Brain microvascular endothelial cell (primary cell): ENCODE results near the gene DNTTIP2.
"Not testable (repeated sequence)": the region's sequence is repeated elsewhere in the genome, so short reads cannot be mapped to it uniquely, and the experiment has no call there.

Source experiments
- DNase-seq: peaks from one replicate; pipeline ENCODE4 v3.0.0-alpha.2; 2020
- H3K27ac ChIP-seq: fragments of 250-450 bp; sonication (Bioruptor Pico); 2 replicates; pipeline ENCODE4 v1.5.1; 2020; ENCODE audit warnings: mild to moderate bottlenecking, moderate library complexity
- H3K27me3 ChIP-seq: fragments of 250-450 bp; sonication (Bioruptor Pico); replicated peaks from 2 replicates; pipeline ENCODE4 v1.5.1; 2020; ENCODE audit warnings: mild to moderate bottlenecking
- H3K36me3 ChIP-seq: fragments of 250-450 bp; sonication (Bioruptor Pico); replicated peaks from 2 replicates; pipeline ENCODE4 v1.5.1; 2020; ENCODE audit warnings: mild to moderate bottlenecking
- H3K4me3 ChIP-seq: 2 replicates; pipeline ENCODE4 v1.5.1; 2011; ENCODE audit warnings: low read depth, mild to moderate bottlenecking, control low read depth, low read length, moderate library complexity
- in situ Hi-C: cut with HindIII; loops from 2 replicates; pipeline ENCODE4 v1.10.0; 2017; ENCODE audit warnings: low sequenced_read_pairs, low pct_ligation_motif_present
- TF ChIP-seq, protein P1 (sequence below): IDR thresholded peaks from 2 replicates; pipeline ENCODE4 v1.5.1; 2011; ENCODE audit warnings: low read depth, mild to moderate bottlenecking, moderate library complexity, low read length, control low read depth, inconsistent platforms; ENCODE audit errors: missing control alignments

The DNTTIP2 gene, protein sequence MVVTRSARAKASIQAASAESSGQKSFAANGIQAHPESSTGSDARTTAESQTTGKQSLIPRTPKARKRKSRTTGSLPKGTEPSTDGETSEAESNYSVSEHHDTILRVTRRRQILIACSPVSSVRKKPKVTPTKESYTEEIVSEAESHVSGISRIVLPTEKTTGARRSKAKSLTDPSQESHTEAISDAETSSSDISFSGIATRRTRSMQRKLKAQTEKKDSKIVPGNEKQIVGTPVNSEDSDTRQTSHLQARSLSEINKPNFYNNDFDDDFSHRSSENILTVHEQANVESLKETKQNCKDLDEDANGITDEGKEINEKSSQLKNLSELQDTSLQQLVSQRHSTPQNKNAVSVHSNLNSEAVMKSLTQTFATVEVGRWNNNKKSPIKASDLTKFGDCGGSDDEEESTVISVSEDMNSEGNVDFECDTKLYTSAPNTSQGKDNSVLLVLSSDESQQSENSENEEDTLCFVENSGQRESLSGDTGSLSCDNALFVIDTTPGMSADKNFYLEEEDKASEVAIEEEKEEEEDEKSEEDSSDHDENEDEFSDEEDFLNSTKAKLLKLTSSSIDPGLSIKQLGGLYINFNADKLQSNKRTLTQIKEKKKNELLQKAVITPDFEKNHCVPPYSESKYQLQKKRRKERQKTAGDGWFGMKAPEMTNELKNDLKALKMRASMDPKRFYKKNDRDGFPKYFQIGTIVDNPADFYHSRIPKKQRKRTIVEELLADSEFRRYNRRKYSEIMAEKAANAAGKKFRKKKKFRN

DNA sequence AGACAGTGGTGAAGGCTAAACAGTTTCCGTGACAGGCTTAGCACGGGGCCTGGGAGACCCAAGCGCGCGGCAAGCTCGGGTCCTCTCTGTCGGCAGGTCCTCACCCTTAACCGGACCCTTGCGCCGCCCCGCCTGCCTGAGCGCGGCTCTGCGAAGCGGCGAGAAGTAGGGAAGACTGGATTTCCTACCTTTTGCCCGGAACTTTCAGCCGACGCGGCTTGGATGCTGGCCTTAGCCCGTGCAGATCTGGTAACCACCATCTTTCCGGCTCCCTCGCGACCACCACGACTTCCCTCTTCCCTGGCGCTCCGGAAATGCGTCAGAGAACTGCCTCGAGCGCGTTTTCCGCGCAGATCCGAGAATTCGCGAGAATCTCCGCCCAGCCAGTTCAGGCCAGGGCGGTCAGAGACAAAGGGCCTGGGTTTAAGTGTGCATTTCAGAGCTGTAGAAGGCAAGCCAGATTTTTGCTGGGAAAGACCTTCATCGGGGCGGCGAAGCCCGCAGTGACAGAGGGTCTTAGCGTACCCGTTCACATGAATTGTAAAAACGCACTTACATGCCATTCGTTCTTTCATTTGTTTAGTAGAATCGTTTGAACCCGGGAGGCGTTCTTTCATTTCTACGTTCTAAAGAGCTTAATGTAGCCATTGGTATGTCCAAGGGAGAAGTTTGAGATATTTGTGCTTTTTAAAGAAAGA lies at the start of gene DNTTIP2:
Gene DNTTIP2, minus strand, starts transcription at position 318 of the 698 bp plus-strand sequence. Its CDS starts 58 bp downstream, at position 260.
- in situ Hi-C loops: no loop called here
- Histone ChIP-seq H3K36me3 (peaks cover 34% of the 10 kb centered on the region), H3K27me3 (no peaks in the 10 kb centered on the region), H3K27ac (peak within 1 kb of the TSS; percentile 94), H3K4me3 (peak within 1 kb of the TSS; percentile 92)
- TF ChIP-seq, protein P1, sequence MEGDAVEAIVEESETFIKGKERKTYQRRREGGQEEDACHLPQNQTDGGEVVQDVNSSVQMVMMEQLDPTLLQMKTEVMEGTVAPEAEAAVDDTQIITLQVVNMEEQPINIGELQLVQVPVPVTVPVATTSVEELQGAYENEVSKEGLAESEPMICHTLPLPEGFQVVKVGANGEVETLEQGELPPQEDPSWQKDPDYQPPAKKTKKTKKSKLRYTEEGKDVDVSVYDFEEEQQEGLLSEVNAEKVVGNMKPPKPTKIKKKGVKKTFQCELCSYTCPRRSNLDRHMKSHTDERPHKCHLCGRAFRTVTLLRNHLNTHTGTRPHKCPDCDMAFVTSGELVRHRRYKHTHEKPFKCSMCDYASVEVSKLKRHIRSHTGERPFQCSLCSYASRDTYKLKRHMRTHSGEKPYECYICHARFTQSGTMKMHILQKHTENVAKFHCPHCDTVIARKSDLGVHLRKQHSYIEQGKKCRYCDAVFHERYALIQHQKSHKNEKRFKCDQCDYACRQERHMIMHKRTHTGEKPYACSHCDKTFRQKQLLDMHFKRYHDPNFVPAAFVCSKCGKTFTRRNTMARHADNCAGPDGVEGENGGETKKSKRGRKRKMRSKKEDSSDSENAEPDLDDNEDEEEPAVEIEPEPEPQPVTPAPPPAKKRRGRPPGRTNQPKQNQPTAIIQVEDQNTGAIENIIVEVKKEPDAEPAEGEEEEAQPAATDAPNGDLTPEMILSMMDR: no peak
- peak; percentile 91 for DNase-seq

DNA sequence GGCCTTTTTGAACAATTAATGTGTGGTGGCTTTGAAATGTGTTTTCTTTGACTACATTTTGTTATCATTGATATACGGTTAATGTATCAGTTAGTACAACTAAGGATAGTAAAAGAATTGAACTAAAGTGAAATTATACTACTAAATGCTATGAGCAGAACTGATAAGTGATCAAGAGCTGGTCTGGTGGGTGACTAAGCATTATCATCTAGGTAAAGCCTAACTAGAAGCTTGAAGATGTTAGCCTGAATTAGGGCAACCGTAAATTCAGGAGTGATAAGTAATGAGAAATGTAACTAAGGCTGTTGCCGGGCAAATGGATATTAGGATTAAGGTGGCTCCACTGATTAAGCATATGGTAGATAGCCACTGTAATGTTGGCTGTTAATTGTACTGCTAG lies 46.2 kb upstream of the DNTTIP2 start:
- TF ChIP-seq, protein P1: no peak
- H3K27ac ChIP-seq: no peak overlapping the region
- in situ Hi-C loops: no loop called here
- DNase-seq: no peak
- H3K27me3 ChIP-seq: no peaks in the 10 kb centered on the region
- no peak overlapping the region for H3K4me3 ChIP-seq
- H3K36me3 ChIP-seq: no peaks in the 10 kb centered on the region

DNA sequence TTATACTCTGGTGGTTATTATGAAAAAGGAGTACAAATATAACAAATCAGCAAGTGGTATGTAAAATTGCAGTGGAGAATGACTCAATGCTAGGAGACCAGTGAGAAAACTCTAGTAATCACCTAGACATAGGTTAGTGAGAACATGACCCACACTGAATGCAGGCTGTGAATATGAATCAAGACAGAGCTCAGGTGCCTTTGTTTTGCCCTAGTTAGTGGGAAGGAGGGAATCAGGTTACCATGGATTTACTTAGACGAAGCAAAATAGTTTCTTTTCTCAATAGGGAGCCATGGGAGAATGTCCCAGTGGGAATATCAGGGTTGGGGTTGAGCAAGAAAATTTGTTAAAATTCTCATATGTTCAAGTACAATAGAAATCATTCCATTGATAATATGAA lies 40.8 kb upstream of the DNTTIP2 start:
- H3K27ac ChIP-seq: no peak overlapping the region
- TF ChIP-seq, protein P1: no peak
- no peak for DNase-seq
- no peak overlapping the region for H3K4me3 ChIP-seq
- in situ Hi-C loops: no loop called here
- no peaks in the 10 kb centered on the region for H3K36me3 ChIP-seq
- no peaks in the 10 kb centered on the region for H3K27me3 ChIP-seq

DNA sequence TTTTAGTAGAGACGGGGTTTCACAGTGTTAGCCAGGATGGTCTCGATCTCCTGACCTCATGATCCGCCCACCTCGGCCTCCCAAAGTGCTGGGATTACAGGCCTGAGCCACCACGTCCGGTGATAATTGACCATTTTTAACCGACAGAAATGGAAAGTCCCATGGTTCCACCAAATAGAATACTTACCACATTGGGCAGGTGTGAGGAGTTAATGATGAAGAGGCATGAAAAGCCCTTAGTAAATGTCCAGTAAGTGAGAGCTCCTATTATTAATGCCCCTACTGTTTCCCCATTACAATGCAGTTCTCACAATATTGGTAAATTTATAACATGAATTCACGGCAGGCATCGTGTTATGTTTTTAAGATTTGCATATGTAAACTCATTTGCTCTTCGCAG lies 38.3 kb upstream of the DNTTIP2 start:
- H3K36me3 ChIP-seq: no peaks in the 10 kb centered on the region
- TF ChIP-seq, protein P1: no peak
- H3K27ac ChIP-seq: no peak overlapping the region
- DNase-seq: no peak
- no peaks in the 10 kb centered on the region for H3K27me3 ChIP-seq
- in situ Hi-C loops: no loop called here
- H3K4me3 ChIP-seq: no peak overlapping the region

DNA sequence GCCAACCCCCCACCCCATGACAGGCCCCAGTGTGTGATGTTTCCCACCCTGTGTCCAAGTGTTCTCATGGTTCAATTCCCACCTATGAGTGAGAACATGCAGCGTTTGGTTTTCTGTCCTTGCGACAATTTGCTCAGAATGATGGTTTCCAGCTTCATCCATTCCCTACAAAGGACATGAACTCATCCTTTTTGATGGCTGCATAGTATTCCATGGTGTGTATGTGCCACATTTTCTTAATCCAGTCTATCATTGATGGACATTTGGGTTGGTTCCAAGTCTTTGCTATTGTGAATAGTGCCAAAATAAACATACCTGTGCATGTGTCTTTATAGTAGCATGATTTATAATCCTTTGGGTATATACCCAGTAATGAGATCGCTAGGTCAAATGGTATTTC lies 31.9 kb upstream of the DNTTIP2 start:
- DNase-seq, H3K36me3 ChIP-seq, H3K27ac ChIP-seq, H3K27me3 ChIP-seq, in situ Hi-C loops, H3K4me3 ChIP-seq: not testable (repeated sequence)

DNA sequence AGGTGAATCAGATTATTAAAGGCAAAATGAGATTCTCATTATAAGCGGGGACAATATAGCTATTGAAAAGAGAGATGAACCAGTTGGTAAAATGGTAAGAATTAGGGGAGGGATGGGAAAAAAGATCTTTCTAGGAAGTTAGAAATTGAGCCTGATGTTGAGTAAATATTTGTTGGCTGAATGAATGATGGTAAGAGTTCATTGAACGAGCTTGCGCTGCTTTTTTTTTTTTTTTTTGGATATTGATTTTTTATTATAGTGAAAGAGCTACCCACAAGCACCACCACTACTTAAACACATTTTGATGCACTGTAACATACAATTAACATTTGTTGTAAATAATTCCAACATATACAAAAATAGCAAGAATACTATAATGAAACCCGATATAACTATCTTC lies 31.3 kb upstream of the DNTTIP2 start:
- TF ChIP-seq, protein P1: no peak
- no peaks in the 10 kb centered on the region for H3K36me3 ChIP-seq
- H3K4me3 ChIP-seq: no peak overlapping the region
- DNase-seq: no peak
- H3K27ac ChIP-seq: no peak overlapping the region
- H3K27me3 ChIP-seq: no peaks in the 10 kb centered on the region
- in situ Hi-C loops: no loop called here
